ENCODE results near the gene CLTCL1. TPM values are rescaled to one million over a fixed set of nuclear protein-coding genes. Genes with fewer than 3 reads are reported as not detected.

Gene CLTCL1
- 13.5 TPM for total RNA-seq (ENCODE audit: unreplicated experiment)
- long read RNA-seq, partial matches to known transcripts: 2 of 2 reads
- long read RNA-seq, other reads (novel, unspliced or antisense): 0 of 2 reads

GRCh38 chr22:19291580-19292457 is at the start of gene CLTCL1:
Gene CLTCL1 (minus strand): TSS chr22:19291719. CDS start chr22:19291641, 78 bp downstream.
- peak; percentile 91 for DNase-seq (ENCODE audit: low spot score)
- H3K27ac Mint-ChIP-seq (ENCODE audit: unreplicated experiment): no peak within 1 kb of the TSS
- peaks cover 6% of the 10 kb centered on the region for H3K27me3 Mint-ChIP-seq (ENCODE audit: unreplicated experiment)
- H3K9me3 Mint-ChIP-seq (ENCODE audit: unreplicated experiment): no peaks in the 10 kb centered on the region
- TF ChIP-seq, protein P1, sequence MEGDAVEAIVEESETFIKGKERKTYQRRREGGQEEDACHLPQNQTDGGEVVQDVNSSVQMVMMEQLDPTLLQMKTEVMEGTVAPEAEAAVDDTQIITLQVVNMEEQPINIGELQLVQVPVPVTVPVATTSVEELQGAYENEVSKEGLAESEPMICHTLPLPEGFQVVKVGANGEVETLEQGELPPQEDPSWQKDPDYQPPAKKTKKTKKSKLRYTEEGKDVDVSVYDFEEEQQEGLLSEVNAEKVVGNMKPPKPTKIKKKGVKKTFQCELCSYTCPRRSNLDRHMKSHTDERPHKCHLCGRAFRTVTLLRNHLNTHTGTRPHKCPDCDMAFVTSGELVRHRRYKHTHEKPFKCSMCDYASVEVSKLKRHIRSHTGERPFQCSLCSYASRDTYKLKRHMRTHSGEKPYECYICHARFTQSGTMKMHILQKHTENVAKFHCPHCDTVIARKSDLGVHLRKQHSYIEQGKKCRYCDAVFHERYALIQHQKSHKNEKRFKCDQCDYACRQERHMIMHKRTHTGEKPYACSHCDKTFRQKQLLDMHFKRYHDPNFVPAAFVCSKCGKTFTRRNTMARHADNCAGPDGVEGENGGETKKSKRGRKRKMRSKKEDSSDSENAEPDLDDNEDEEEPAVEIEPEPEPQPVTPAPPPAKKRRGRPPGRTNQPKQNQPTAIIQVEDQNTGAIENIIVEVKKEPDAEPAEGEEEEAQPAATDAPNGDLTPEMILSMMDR (IDR thresholded peaks at IDR 0.05; ENCODE audit: unreplicated experiment): no peak
- H3K4me1 Mint-ChIP-seq (ENCODE audit: unreplicated experiment): peaks cover 36% of the 10 kb centered on the region
- peak within 1 kb of the TSS; percentile 94 for H3K4me3 Mint-ChIP-seq (ENCODE audit: unreplicated experiment)
- no peaks in the 10 kb centered on the region for H3K36me3 Mint-ChIP-seq (ENCODE audit: low read depth, unreplicated experiment)

- Mint-ChIP-seq H3K4me1 (ENCODE audit: unreplicated experiment) (no peaks in the 10 kb centered on the region), H3K9me3 (ENCODE audit: unreplicated experiment) (no peaks in the 10 kb centered on the region), H3K36me3 (ENCODE audit: low read depth, unreplicated experiment) (peaks cover 32% of the 10 kb centered on the region), H3K27ac (ENCODE audit: unreplicated experiment) (no peak overlapping the region), H3K4me3 (ENCODE audit: unreplicated experiment) (no peak overlapping the region), H3K27me3 (ENCODE audit: unreplicated experiment) (no peaks in the 10 kb centered on the region)
- TF ChIP-seq, protein P1 (IDR thresholded peaks at IDR 0.05; ENCODE audit: unreplicated experiment): no peak
- no peak for DNase-seq (ENCODE audit: low spot score)
These were observed 45.6 kb upstream of the CLTCL1 start for GRCh38 chr22:19337137-19337536.

DNA sequence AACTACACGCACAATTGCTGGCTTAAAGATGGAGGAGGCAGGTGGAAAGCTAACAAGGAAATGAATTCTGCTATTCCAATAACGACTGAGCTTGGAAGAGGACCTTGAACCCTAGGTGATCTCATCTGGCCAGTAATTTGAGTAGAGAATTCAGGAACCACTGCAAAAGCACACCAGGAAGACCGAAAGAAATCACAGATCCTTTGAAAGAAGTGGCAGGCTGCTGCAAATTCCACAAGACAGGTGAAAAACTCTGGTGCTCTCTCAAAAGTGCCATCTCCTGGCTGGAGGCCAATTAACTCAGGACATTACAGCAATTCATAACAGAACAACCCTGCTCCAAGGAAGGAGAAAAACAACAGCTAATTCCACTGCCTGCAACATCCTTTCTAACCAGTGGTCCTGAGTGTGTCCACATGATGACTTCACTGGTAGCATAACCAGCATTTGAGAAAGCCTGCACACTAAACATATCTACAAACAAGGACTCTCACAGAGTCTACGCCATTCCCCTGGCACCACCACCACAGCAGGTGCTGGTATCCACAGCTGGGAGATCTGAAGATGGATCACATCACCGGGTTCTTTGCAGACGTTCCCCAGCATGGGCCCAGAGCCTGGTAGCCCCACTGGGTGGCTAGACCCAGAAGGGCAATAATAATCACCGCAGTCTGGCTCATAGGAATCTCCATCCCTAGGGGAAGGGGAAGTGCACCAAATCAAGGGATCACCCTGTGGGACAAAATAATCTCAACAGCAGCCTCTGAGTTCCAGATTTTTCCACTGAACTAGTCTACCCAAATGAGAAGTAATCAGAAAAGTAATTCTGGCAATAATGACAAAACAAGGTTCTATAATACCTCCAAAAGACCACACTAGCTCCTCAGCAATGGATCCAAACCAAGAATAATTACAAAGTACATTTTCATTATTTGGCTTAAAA is 44.9 kb upstream of the CLTCL1 start:
- Mint-ChIP-seq H3K27me3 (ENCODE audit: unreplicated experiment) (no peaks in the 10 kb centered on the region), H3K36me3 (ENCODE audit: low read depth, unreplicated experiment) (peaks cover 27% of the 10 kb centered on the region), H3K4me1 (ENCODE audit: unreplicated experiment) (no peaks in the 10 kb centered on the region), H3K27ac (ENCODE audit: unreplicated experiment) (no peak overlapping the region), H3K4me3 (ENCODE audit: unreplicated experiment) (no peak overlapping the region), H3K9me3 (ENCODE audit: unreplicated experiment) (no peaks in the 10 kb centered on the region)
- TF ChIP-seq, protein P1 (IDR thresholded peaks at IDR 0.05; ENCODE audit: unreplicated experiment): no peak
- DNase-seq (ENCODE audit: low spot score): no peak

GRCh38 chr22:19331975-19332374 is 40.5 kb upstream of the CLTCL1 start:
- Mint-ChIP-seq H3K4me3 (ENCODE audit: unreplicated experiment) (no peak overlapping the region), H3K9me3 (ENCODE audit: unreplicated experiment) (no peaks in the 10 kb centered on the region), H3K27me3 (ENCODE audit: unreplicated experiment) (peaks cover 2% of the 10 kb centered on the region), H3K36me3 (ENCODE audit: low read depth, unreplicated experiment) (peaks cover 53% of the 10 kb centered on the region), H3K4me1 (ENCODE audit: unreplicated experiment) (no peaks in the 10 kb centered on the region), H3K27ac (ENCODE audit: unreplicated experiment) (no peak overlapping the region)
- TF ChIP-seq, protein P1 (IDR thresholded peaks at IDR 0.05; ENCODE audit: unreplicated experiment): no peak
- DNase-seq (ENCODE audit: low spot score): no peak

All from endothelial cell (in vitro differentiated cells).